DMS 273 treated with DMSO at 0.1 percent for 48 hours (cell line): Measurements from ENCODE around the gene DNAI4.

Experiments
- DNase-seq: peaks from one replicate; lab custom pipeline; 2025; lab: John Stamatoyannopoulos, UW

Gene DNAI4

DNA sequence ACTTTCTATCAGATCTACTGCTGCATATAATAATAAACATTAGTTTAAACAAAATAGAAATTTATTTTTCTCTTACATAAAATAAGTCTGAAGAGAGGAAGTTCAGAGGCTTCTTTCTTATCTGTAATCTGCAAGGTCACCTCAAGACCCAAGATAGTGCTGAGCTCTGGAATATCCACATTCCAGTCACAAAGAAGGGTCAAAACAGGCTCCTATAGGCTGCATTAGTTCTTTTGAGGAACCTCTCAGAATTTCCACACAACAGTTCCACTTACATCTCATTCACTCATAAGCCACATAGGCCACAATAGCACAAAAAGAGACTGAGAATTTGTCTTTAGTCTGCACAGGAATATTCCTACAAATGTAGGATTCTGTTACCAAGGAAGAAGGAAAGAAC is 157.0 kb downstream of the DNAI4 start:
- DNase-seq = no peak

DNA sequence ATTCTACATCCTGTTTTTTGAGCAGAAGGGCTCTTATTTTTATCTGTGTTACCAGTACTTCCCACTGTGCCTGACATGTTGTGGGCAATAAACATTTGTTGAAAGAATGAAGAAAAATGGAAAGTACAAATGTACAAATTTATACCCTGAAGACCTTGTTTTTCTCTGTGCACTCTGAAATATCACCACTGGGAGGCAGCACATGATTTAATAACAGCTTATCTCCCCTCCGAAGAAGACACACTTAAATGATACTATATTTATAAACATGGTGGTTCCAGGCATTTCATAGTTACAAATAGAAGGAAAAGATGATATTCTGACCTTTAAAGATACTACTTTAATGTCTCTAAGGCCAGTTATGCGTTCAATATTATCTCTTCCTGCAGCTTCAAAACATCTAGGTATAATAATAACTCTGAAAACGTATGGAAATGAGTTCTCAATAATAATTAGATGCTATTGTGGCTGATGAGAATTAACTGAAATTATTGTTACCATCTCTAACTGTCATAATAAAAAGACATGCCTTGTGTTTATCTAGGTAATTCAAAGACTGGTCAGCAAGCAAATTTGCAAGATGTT is 159.6 kb downstream of the DNAI4 start:
- DNase-seq = peak; percentile 3
